GM23338 (cell line): ENCODE data around the gene RPUSD3. TPM values are rescaled to one million over a fixed set of nuclear protein-coding genes. Genes with fewer than 3 reads are reported as not detected.

Experiments
- ATAC-seq: fragments of 200-7000 bp; cut with Tn5 transposase; 3 replicates; pipeline ENCODE4 v1.9.1; 2020
- DNase-seq: peaks from one replicate; pipeline ENCODE4 v3.0.0-alpha.2; 2015; ENCODE audit warnings: low spot score
- H2AFZ ChIP-seq: fragments of 200-600 bp; sonication (generic); 2 replicates; pipeline ENCODE4 v1.8.0; 2016; ENCODE audit warnings: antibody characterized with exemption, mild to moderate bottlenecking, moderate library complexity
- H3F3A ChIP-seq: fragments of 200-600 bp; sonication (generic); replicated peaks from 2 replicates; pipeline ENCODE4 v1.8.0; 2017; ENCODE audit warnings: antibody characterized with exemption, mixed run types, low read depth
- H3K27ac ChIP-seq: fragments of 200-600 bp; sonication (generic); 2 replicates; pipeline ENCODE4 v1.6.1; 2016; ENCODE audit warnings: low read depth
- H3K27me3 ChIP-seq: fragments of 200-600 bp; sonication (generic); 2 replicates; pipeline ENCODE4 v1.8.0; 2016; ENCODE audit warnings: mild to moderate bottlenecking, mixed run types, moderate library complexity; ENCODE audit not compliant: insufficient read depth
- H3K36me3 ChIP-seq: fragments of 200-600 bp; sonication (generic); 2 replicates; pipeline ENCODE4 v1.8.0; 2016; ENCODE audit warnings: mild to moderate bottlenecking; ENCODE audit not compliant: insufficient read depth
- H3K4me1 ChIP-seq: fragments of 200-600 bp; sonication (generic); 2 replicates; pipeline ENCODE4 v1.8.0; 2016; ENCODE audit warnings: mild to moderate bottlenecking, moderate library complexity; ENCODE audit not compliant: insufficient read depth
- H3K4me2 ChIP-seq: fragments of 200-600 bp; sonication (generic); 2 replicates; pipeline ENCODE4 v1.7.1; 2017; ENCODE audit warnings: mixed run types
- H3K4me3 ChIP-seq: fragments of 200-600 bp; sonication (generic); 2 replicates; pipeline ENCODE4 v1.6.1; 2016; ENCODE audit warnings: mixed run types
- H3K79me2 ChIP-seq: fragments of 200-600 bp; sonication (generic); replicated peaks from 2 replicates; pipeline ENCODE4 v1.8.0; 2017; ENCODE audit warnings: mild to moderate bottlenecking; ENCODE audit not compliant: insufficient read depth
- H3K9me2 ChIP-seq: fragments of 200-600 bp; sonication (generic); 2 replicates; pipeline ENCODE4 v1.8.0; 2017; ENCODE audit not compliant: insufficient read depth
- H4K20me1 ChIP-seq: fragments of 200-600 bp; sonication (generic); replicated peaks from 2 replicates; pipeline ENCODE4 v1.8.0; 2017; ENCODE audit warnings: mild to moderate bottlenecking; ENCODE audit not compliant: insufficient read depth
- H3K27ac Mint-ChIP-seq: 2 replicates; pipeline ENCODE4 v1.8.0; 2020; ENCODE audit warnings: inconsistent platforms, mild to moderate bottlenecking, moderate library complexity, mixed read lengths
- H3K27me3 Mint-ChIP-seq: 3 replicates; pipeline ENCODE4 v1.8.0; 2022; ENCODE audit warnings: low read depth, mild to moderate bottlenecking, moderate library complexity, mixed read lengths, inconsistent platforms; ENCODE audit not compliant: insufficient read depth, poor library complexity
- H3K36me3 Mint-ChIP-seq: 3 replicates; pipeline ENCODE4 v1.8.0; 2021; ENCODE audit warnings: low read depth, mild to moderate bottlenecking, inconsistent platforms, moderate library complexity, mixed read lengths
- H3K4me1 Mint-ChIP-seq: 3 replicates; pipeline ENCODE4 v1.8.0; 2020; ENCODE audit warnings: mild to moderate bottlenecking, inconsistent platforms, mixed read lengths
- H3K4me3 Mint-ChIP-seq: 3 replicates; pipeline ENCODE4 v1.8.0; 2021; ENCODE audit warnings: moderate library complexity, mild to moderate bottlenecking, inconsistent platforms, mixed read lengths
- H3K9me3 Mint-ChIP-seq: 3 replicates; pipeline ENCODE4 v1.8.0; 2020; ENCODE audit warnings: moderate library complexity, mild to moderate bottlenecking, inconsistent platforms, mixed read lengths
- CREB1 ChIP-seq: fragments of 250-450 bp; sonication (Bioruptor Pico); IDR thresholded peaks from 2 replicates; pipeline ENCODE4 v1.5.0; 2020; ENCODE audit warnings: low read depth, mild to moderate bottlenecking, moderate library complexity
- CTCF ChIP-seq, 2 experiments: fragments of 200-600 bp in 1 of 2; sonication (generic) in 1 of 2; conservative IDR thresholded peaks; 2 replicates each; pipeline versions ENCODE4 v1.5.1 to v1.6.1; 2016 to 2017; ENCODE audit warnings: antibody characterized with exemption in 2 of 2, low read depth in 2 of 2, mild to moderate bottlenecking in 2 of 2, moderate library complexity in 1 of 2
- EZH2 ChIP-seq: fragments of 200-600 bp; sonication (generic); IDR thresholded peaks from one replicate; pipeline ENCODE4 v1.8.0; 2017; ENCODE audit warnings: antibody characterized with exemption, mild to moderate bottlenecking, low read depth; ENCODE audit not compliant: unreplicated experiment
- EZH2phosphoT487 ChIP-seq: fragments of 200-600 bp; sonication (generic); IDR thresholded peaks from one replicate; pipeline ENCODE4 v1.8.1; 2018; ENCODE audit warnings: antibody characterized with exemption; ENCODE audit not compliant: unreplicated experiment
- JUNB ChIP-seq: IDR thresholded peaks from one replicate; pipeline ENCODE4 v1.6.1; 2016; ENCODE audit warnings: antibody characterized with exemption; ENCODE audit not compliant: unreplicated experiment
- NANOG ChIP-seq: IDR thresholded peaks from 2 replicates; pipeline ENCODE4 v1.6.1; 2016; ENCODE audit warnings: antibody characterized with exemption, borderline replicate concordance
- POLR2AphosphoS5 ChIP-seq: IDR thresholded peaks from 2 replicates; pipeline ENCODE4 v1.6.1; 2016; ENCODE audit warnings: antibody characterized with exemption, low read depth
- REST ChIP-seq: IDR thresholded peaks from one replicate; pipeline ENCODE4 v1.6.1; 2018; ENCODE audit warnings: antibody characterized with exemption; ENCODE audit not compliant: unreplicated experiment
- STAT1 ChIP-seq: IDR thresholded peaks from one replicate; pipeline ENCODE4 v1.6.1; 2016; ENCODE audit warnings: antibody characterized with exemption; ENCODE audit not compliant: unreplicated experiment
- ZNF114 ChIP-seq: fragments of 250-450 bp; sonication (Bioruptor Pico); IDR thresholded peaks from 2 replicates; pipeline ENCODE4 v1.5.0; 2020; ENCODE audit warnings: mild to moderate bottlenecking, moderate library complexity
- ZNF331 ChIP-seq: fragments of 250-450 bp; sonication (Bioruptor Pico); IDR thresholded peaks from 2 replicates; pipeline ENCODE4 v1.5.0; 2020; ENCODE audit warnings: low read depth, mild to moderate bottlenecking, moderate library complexity
- polyA plus RNA-seq: library from polyadenylated mRNA; unstranded; fragments of >200 nt; fragmentation: Nextera tagmentation; extraction: Ambion mirVana; gene quantifications from 2 replicates; pipeline ENCODE4 v1.2.1, GENCODE V29; 2016
- total RNA-seq: library from RNA; depleted of rRNA; stranded (reverse); fragments of >200 nt; shearing (Covaris generic); gene quantifications from 2 replicates; pipeline ENCODE4 v1.2.3, GENCODE V29; 2014

Gene RPUSD3
- total and polyA plus RNA-seq, 2 experiments from 2014 or later, result 64.3 to 73.4 TPM

GRCh38 chr3:9886328-9886727, 42.5 kb upstream of the RPUSD3 start:
- ATAC-seq, result no peak
- TF ChIP-seq ZNF331 (no peak), CTCF (conservative IDR thresholded peaks at IDR 0.05; ENCODE audit: low read depth in 2 of 2) (no peak), EZH2 (no peak), EZH2phosphoT487 (no peak), STAT1 (no peak), JUNB (no peak), NANOG (no peak), CREB1 (CRISPR knock-in tag) (no peak), REST (no peak), ZNF114 (CRISPR knock-in tag) (no peak)

GRCh38 chr3:9884555-9885165, 40.9 kb upstream of the RPUSD3 start:
- Histone ChIP-seq H3F3A (no peaks in the 10 kb centered on the region), H3K4me3 (no peak overlapping the region), H4K20me1 (no peaks in the 10 kb centered on the region), H3K27me3 (no peaks in the 10 kb centered on the region), H2AFZ (peak overlapping the region; percentile 35; the same call in 1 of the 2 replicates), H3K79me2 (no peaks in the 10 kb centered on the region), H3K4me1 (no peaks in the 10 kb centered on the region), H3K36me3 (no peaks in the 10 kb centered on the region), H3K27ac (0 out of 2 replicates have a peak overlapping the region, but pooled peaks have one; percentile 32), H3K4me2 (no peak overlapping the region), H3K9me2 (no peaks in the 10 kb centered on the region)
- H3K9me3 Mint-ChIP-seq, result no peaks in the 10 kb centered on the region
- no peak for DNase-seq
- peaks cover 7% of the 10 kb centered on the region for H3K27me3 Mint-ChIP-seq
- H3K36me3 Mint-ChIP-seq, result no peaks in the 10 kb centered on the region
- TF ChIP-seq CREB1 (CRISPR knock-in tag) (no peak), EZH2phosphoT487 (no peak), CTCF (conservative IDR thresholded peaks at IDR 0.05; ENCODE audit: low read depth in 2 of 2) (no peak), REST (no peak), POLR2AphosphoS5 (no peak)
- no peak overlapping the region for H3K27ac Mint-ChIP-seq
- no peaks in the 10 kb centered on the region for H3K4me1 Mint-ChIP-seq
- no peak for ATAC-seq
- no peak overlapping the region for H3K4me3 Mint-ChIP-seq

More at GRCh38 chr3:9886328-9886727, 42.5 kb upstream of the RPUSD3 start:
- Histone ChIP-seq H2AFZ (no peak overlapping the region), H3K27ac (no peak overlapping the region), H3K36me3 (no peaks in the 10 kb centered on the region), H4K20me1 (no peaks in the 10 kb centered on the region), H3K4me1 (peaks cover 1% of the 10 kb centered on the region; the same call in 1 of the 2 replicates), H3K4me2 (no peak overlapping the region), H3K4me3 (no peak overlapping the region), H3F3A (no peaks in the 10 kb centered on the region), H3K9me2 (no peaks in the 10 kb centered on the region), H3K79me2 (peaks cover 6% of the 10 kb centered on the region), H3K27me3 (no peaks in the 10 kb centered on the region)
- no peaks in the 10 kb centered on the region for H3K4me1 Mint-ChIP-seq
- DNase-seq, result no peak
- H3K36me3 Mint-ChIP-seq, result 0 out of 3 replicates have a peak, but pooled peaks cover 3% of the 10 kb centered on the region
- H3K27me3 Mint-ChIP-seq, result peaks cover 11% of the 10 kb centered on the region
- H3K9me3 Mint-ChIP-seq, result no peaks in the 10 kb centered on the region
- H3K27ac Mint-ChIP-seq, result no peak overlapping the region
- H3K4me3 Mint-ChIP-seq, result no peak overlapping the region
